HEK293 (cell line): ENCODE measurements around the gene MPV17.

ENCODE experiments used
- CTCF ChIP-seq: fragments of 450-650 bp; formaldehyde crosslinking; IDR thresholded peaks from 2 replicates; pipeline ENCODE4 v1.5.1; 2016; ENCODE audit warnings: missing biosample characterization, missing genetic modification characterization
- HIC1 ChIP-seq: fragments of 450-650 bp; formaldehyde crosslinking; IDR thresholded peaks from 2 replicates; pipeline ENCODE4 v1.5.1; 2016; ENCODE audit warnings: missing biosample characterization, missing genetic modification characterization
- REST ChIP-seq: fragments of 450-650 bp; formaldehyde crosslinking; IDR thresholded peaks from 2 replicates; pipeline ENCODE4 v1.5.1; 2016; ENCODE audit warnings: missing biosample characterization, missing genetic modification characterization
- ZNF274 ChIP-seq, 2 experiments: fragments of 200-500 bp in 1 of 2; fragments of 450-650 bp in 1 of 2; sonication (Bioruptor generic) in 1 of 2; formaldehyde crosslinking in 1 of 2; IDR thresholded peaks; 2 replicates each; pipeline versions ENCODE4 v1.5.1 to v1.6.1; 2014 to 2016; ENCODE audit warnings: borderline replicate concordance in 1 of 2, inconsistent platforms in 1 of 2, low read length in 1 of 2, missing biosample characterization in 1 of 2, missing genetic modification characterization in 1 of 2
- ZNF768 ChIP-seq: fragments of 450-650 bp; formaldehyde crosslinking; IDR thresholded peaks from 2 replicates; pipeline ENCODE4 v1.5.1; 2018; ENCODE audit warnings: missing biosample characterization, mild to moderate bottlenecking, missing genetic modification characterization
- ZNF792 ChIP-seq: fragments of 450-650 bp; formaldehyde crosslinking; IDR thresholded peaks from 2 replicates; pipeline ENCODE4 v1.5.1; 2016; ENCODE audit warnings: missing biosample characterization, missing genetic modification characterization

- TF ChIP-seq ZNF274 (IDR thresholded peaks at IDR 0.05; ENCODE audit: low read length) (no peak), ZNF274 (tag by site-specific recombination; IDR thresholded peaks at IDR 0.05; ENCODE audit: borderline replicate concordance) (no peak), REST (no peak), ZNF768 (tag by site-specific recombination) (no peak), HIC1 (tag by site-specific recombination) (no peak), CTCF (tag by site-specific recombination) (no peak), ZNF792 (no peak)
These were observed 7.8 kb downstream of the MPV17 start for GRCh38 chr2:27315122-27315521.
